Gastrocnemius medialis (tissue), 4 donors: ENCODE measurements around the gene PDIA2. TPM values are rescaled to one million over a fixed set of nuclear protein-coding genes. Genes with fewer than 3 reads are reported as not detected.

Source experiments
- ATAC-seq, 2 donors: fragments of 150-250 bp; one replicate each; pipeline ENCODE4 v1.9.1; 2016
- DNase-seq, 2 donors: peaks; one replicate each; pipeline ENCODE4 v3.0.0-alpha.2; 2019
- H3K27ac ChIP-seq, 4 donors: fragments of 200-600 bp; sonication (generic); 1 replicate in 1 of 4; 2 replicates in 3 of 4; pipeline ENCODE4 v1.5.1; 2016 to 2018; ENCODE audit warnings: mild to moderate bottlenecking in 2 of 4, moderate library complexity in 1 of 4
- H3K27me3 ChIP-seq, 3 donors: fragments of 200-600 bp; sonication (generic) in 2 of 3; 1 replicate in 1 of 3; 2 replicates in 2 of 3; pipeline versions ENCODE4 v1.5.1 to v1.6.0; 2016 to 2019; ENCODE audit warnings: mild to moderate bottlenecking in 1 of 3, moderate library complexity in 1 of 3
- H3K36me3 ChIP-seq, 2 donors: fragments of 200-600 bp; sonication (generic) in 1 of 2; one replicate each; pipeline ENCODE4 v1.5.1; 2017 to 2018
- H3K4me1 ChIP-seq, 2 donors: fragments of 200-600 bp; sonication (generic) in 1 of 2; one replicate each; pipeline ENCODE4 v1.5.1; 2016 to 2017; ENCODE audit warnings: mild to moderate bottlenecking in 2 of 2
- H3K4me3 ChIP-seq, 4 donors: fragments of 200-600 bp; sonication (generic) in 3 of 4; 1 replicate in 1 of 4; 2 replicates in 3 of 4; pipeline ENCODE4 v1.5.1; 2016 to 2019; ENCODE audit warnings: mild to moderate bottlenecking in 2 of 4
- H3K9me3 ChIP-seq, 3 donors: fragments of 200-600 bp; sonication (generic) in 2 of 3; 1 replicate in 1 of 3; 2 replicates in 2 of 3; pipeline ENCODE4 v1.5.1; 2016 to 2019
- CTCF ChIP-seq, 5 experiments: fragments of 450-650 bp in 3 of 5; fragments of 200-600 bp in 2 of 5; sonication (generic) in 2 of 5; IDR thresholded peaks in 4 of 5; conservative IDR thresholded peaks in 1 of 5; 1 replicate in 4 of 5; 2 replicates in 1 of 5; pipeline ENCODE4 v1.5.1; 2016 to 2019; ENCODE audit warnings: antibody characterized with exemption in 5 of 5, mild to moderate bottlenecking in 3 of 5, moderate library complexity in 3 of 5
- POLR2A ChIP-seq, 2 donors: fragments of 450-650 bp; IDR thresholded peaks; one replicate each; pipeline ENCODE4 v1.6.1; 2017; ENCODE audit warnings: antibody characterized with exemption in 2 of 2, mild to moderate bottlenecking in 2 of 2, moderate library complexity in 2 of 2
- in situ Hi-C, 4 donors: fragments of 200-750 bp; cut with MboI; loops; one replicate each; pipeline versions ENCODE4 v1.15.0 to v1.8.0; 2017; ENCODE audit warnings: low sequenced_read_pairs in 4 of 4
- intact Hi-C: fragments of 100-400 bp; cut with DNase I; formaldehyde crosslinking; loops from one replicate; pipeline ENCODE4 v1.15.1; 2023; ENCODE audit warnings: low total_unique reads
- total RNA-seq, 4 donors: library from RNA; depleted of rRNA; stranded (reverse); fragments of >200 nt; gene quantifications; one replicate each; pipeline versions ENCODE4 v1.1.0 to v1.2.3, GENCODE V29; 2016

Gene PDIA2
- total RNA-seq, 4 donors from 2014 or later: 2.2 TPM; not detected in 3

- Histone ChIP-seq H3K36me3 (peaks cover 0 to 85% of the 10 kb centered on the region in 2 donors), H3K27ac (no peak overlapping the region), H3K27me3 (no peaks in the 10 kb centered on the region), H3K9me3 (no peaks in the 10 kb centered on the region), H3K4me3 (no peak overlapping the region), H3K4me1 (no peaks in the 10 kb centered on the region)
- DNase-seq: no peak
- intact Hi-C loops: no loop called here
- in situ Hi-C loops: no loop called here
- TF ChIP-seq CTCF (IDR thresholded peaks at IDR 0.05 in 4 of 5, conservative IDR thresholded peaks at IDR 0.05 in 1 of 5) (no peak), POLR2A (IDR thresholded peaks at IDR 0.05) (no peak)
- no peak for ATAC-seq
These were observed 23.7 kb upstream of the PDIA2 start for GRCh38 chr16:259226-259625.

GRCh38 chr16:259814-260253, 23.1 kb upstream of the PDIA2 start:
- Histone ChIP-seq H3K27ac (no peak overlapping the region), H3K27me3 (no peaks in the 10 kb centered on the region), H3K4me1 (no peaks in the 10 kb centered on the region), H3K36me3 (peaks cover 0 to 85% of the 10 kb centered on the region in 2 donors), H3K4me3 (no peak overlapping the region), H3K9me3 (no peaks in the 10 kb centered on the region)
- no peak for TF ChIP-seq CTCF (IDR thresholded peaks at IDR 0.05 in 4 of 5, conservative IDR thresholded peaks at IDR 0.05 in 1 of 5)
- TF ChIP-seq POLR2A (IDR thresholded peaks at IDR 0.05): no peak
- intact Hi-C loops: no loop called here
- ATAC-seq: no peak
- in situ Hi-C loops: no loop called here
- DNase-seq: no peak

GRCh38 chr16:260326-260725, 22.6 kb upstream of the PDIA2 start:
- TF ChIP-seq POLR2A (IDR thresholded peaks at IDR 0.05) (no peak), CTCF (IDR thresholded peaks at IDR 0.05 in 4 of 5, conservative IDR thresholded peaks at IDR 0.05 in 1 of 5) (no peak)
- no peak for DNase-seq
- Histone ChIP-seq H3K4me3 (no peak overlapping the region), H3K27ac (no peak overlapping the region), H3K36me3 (peaks cover 0 to 83% of the 10 kb centered on the region in 2 donors), H3K27me3 (no peaks in the 10 kb centered on the region), H3K4me1 (no peaks in the 10 kb centered on the region), H3K9me3 (no peaks in the 10 kb centered on the region)
- intact Hi-C loops: no loop called here
- ATAC-seq: no peak
- in situ Hi-C loops: no loop called here

GRCh38 chr16:261031-261691, 21.8 kb upstream of the PDIA2 start:
- no peak for ATAC-seq
- Histone ChIP-seq H3K4me1 (peaks cover 0 to 4% of the 10 kb centered on the region in 2 donors), H3K27ac (no peak overlapping the region), H3K4me3 (no peak overlapping the region), H3K36me3 (peaks cover 0 to 75% of the 10 kb centered on the region in 2 donors), H3K9me3 (no peaks in the 10 kb centered on the region), H3K27me3 (no peaks in the 10 kb centered on the region)
- intact Hi-C loops (no loop called here), in situ Hi-C loops (no loop called here)
- TF ChIP-seq CTCF (IDR thresholded peaks at IDR 0.05 in 4 of 5, conservative IDR thresholded peaks at IDR 0.05 in 1 of 5) (no peak), POLR2A (IDR thresholded peaks at IDR 0.05) (no peak)
- DNase-seq: no peak
